Measurements from ENCODE around the gene TRAP1. TPM values are rescaled to one million over a fixed set of nuclear protein-coding genes. Genes with fewer than 3 reads are reported as not detected.

The TRAP1 gene
- total RNA-seq, 2 experiments from 2014 or later, result 68.0 to 75.9 TPM

- CTCF ChIA-PET, result no interaction called here
- H3K4me1 Mint-ChIP-seq (ENCODE audit: low read depth), result peaks cover 40% of the 10 kb centered on the region
- H3K4me3 Mint-ChIP-seq, result peak overlapping the region; percentile 34
Observed at GRCh38 chr16:3637371-3637923, 79.9 kb downstream of the TRAP1 start.

GRCh38 chr16:3625911-3626732, 91.2 kb downstream of the TRAP1 start:
- no peaks in the 10 kb centered on the region for H3K9me3 Mint-ChIP-seq
- ATAC-seq (ENCODE audit: poor library complexity) (peak; percentile 84), DNase-seq (peak in 3 of 14 experiments; percentile 31 to 44 (median 38))
- H3K27ac ChIP-seq (ENCODE audit: low read depth in 1 of 2, low read length in 2 of 2), result peak overlapping the region; percentile 29 to 61
- peaks cover 45% of the 10 kb centered on the region for H3K4me1 Mint-ChIP-seq (ENCODE audit: low read depth)
- peaks cover 4% of the 10 kb centered on the region for H3K36me3 ChIP-seq (ENCODE audit: insufficient read depth, low read length)
- CTCF ChIA-PET, result interaction anchor here (1.0 to 1.5 kb wide), 3 partner anchors 10 to 14 kb away, joined by 3 to 5 read pairs (median 5); partner anchors contain the start of gene SLX4
- intact Hi-C loops (cut with DNase I, micrococcal nuclease), result loop anchor here in 1 of 2 experiments (1.0 kb wide), 1 partner anchor 11 kb away; no protein-coding TSS in a partner anchor
- TF ChIP-seq CTCF (IDR thresholded peaks at IDR 0.05), result no peak
- no peaks in the 10 kb centered on the region for H3K27me3 Mint-ChIP-seq
- POLR2A ChIA-PET, result interaction anchor here (0.7 to 1.6 kb wide), 3 partner anchors 12 to 20 kb away, joined by 3 to 6 read pairs (median 5); partner anchors contain the start of gene SLX4
- peaks cover 23% of the 10 kb centered on the region for H3K4me1 ChIP-seq (ENCODE audit: insufficient read depth, low read length)
- peak overlapping the region; percentile 82 for H3K27ac Mint-ChIP-seq
- H3K36me3 Mint-ChIP-seq (ENCODE audit: low read depth), result no peaks in the 10 kb centered on the region
- H3K27me3 ChIP-seq (ENCODE audit: control insufficient read depth in 1 of 2, insufficient read depth in 2 of 2, low read length in 2 of 2), result no peaks in the 10 kb centered on the region
- no peak overlapping the region for H3K4me3 ChIP-seq (ENCODE audit: low read length)
- H3K9me3 ChIP-seq (ENCODE audit: control insufficient read depth in 1 of 2, insufficient read depth in 1 of 2, low read length in 2 of 2), result no peaks in the 10 kb centered on the region
- peak overlapping the region; percentile 8 for H3K4me3 Mint-ChIP-seq

More at GRCh38 chr16:3637371-3637923, 79.9 kb downstream of the TRAP1 start:
- H3K27me3 Mint-ChIP-seq, result no peaks in the 10 kb centered on the region
- peak in 8 of 14 experiments; percentile 8 to 55 (median 32) for DNase-seq
- Histone ChIP-seq H3K27ac (ENCODE audit: low read depth in 1 of 2, low read length in 2 of 2) (peak overlapping the region; percentile 14 to 36), H3K9me3 (ENCODE audit: control insufficient read depth in 1 of 2, insufficient read depth in 1 of 2, low read length in 2 of 2) (no peaks in the 10 kb centered on the region), H3K4me1 (ENCODE audit: insufficient read depth, low read length) (peaks cover 13% of the 10 kb centered on the region), H3K36me3 (ENCODE audit: insufficient read depth, low read length) (peaks cover 24% of the 10 kb centered on the region), H3K27me3 (ENCODE audit: control insufficient read depth in 1 of 2, insufficient read depth in 2 of 2, low read length in 2 of 2) (no peaks in the 10 kb centered on the region), H3K4me3 (ENCODE audit: low read length) (no peak overlapping the region)
- no peaks in the 10 kb centered on the region for H3K9me3 Mint-ChIP-seq
- H3K36me3 Mint-ChIP-seq (ENCODE audit: low read depth), result no peaks in the 10 kb centered on the region
- POLR2A ChIA-PET, result interaction anchor here (0.7 to 1.5 kb wide), 2 partner anchors 11 to 235 kb away, joined by 3 to 5 read pairs; no protein-coding TSS in a partner anchor
- TF ChIP-seq CTCF (IDR thresholded peaks at IDR 0.05), result no peak
- intact Hi-C loops (cut with DNase I, micrococcal nuclease), result loop anchor here in 1 of 2 experiments (1.0 kb wide), 1 partner anchor 11 kb away; no protein-coding TSS in a partner anchor
- peak overlapping the region; percentile 93 for H3K27ac Mint-ChIP-seq
- peak; percentile 88 for ATAC-seq (ENCODE audit: poor library complexity)

- Mint-ChIP-seq H3K36me3 (ENCODE audit: low read depth) (no peaks in the 10 kb centered on the region), H3K4me3 (no peak overlapping the region), H3K9me3 (no peaks in the 10 kb centered on the region), H3K27me3 (no peaks in the 10 kb centered on the region), H3K4me1 (ENCODE audit: low read depth) (peaks cover 45% of the 10 kb centered on the region), H3K27ac (peak overlapping the region; percentile 82)
- Histone ChIP-seq H3K4me3 (ENCODE audit: low read length) (no peak overlapping the region), H3K4me1 (ENCODE audit: insufficient read depth, low read length) (peaks cover 23% of the 10 kb centered on the region), H3K36me3 (ENCODE audit: insufficient read depth, low read length) (peaks cover 4% of the 10 kb centered on the region), H3K27ac (ENCODE audit: low read depth in 1 of 2, low read length in 2 of 2) (no peak overlapping the region), H3K27me3 (ENCODE audit: control insufficient read depth in 1 of 2, insufficient read depth in 2 of 2, low read length in 2 of 2) (no peaks in the 10 kb centered on the region), H3K9me3 (ENCODE audit: control insufficient read depth in 1 of 2, insufficient read depth in 1 of 2, low read length in 2 of 2) (no peaks in the 10 kb centered on the region)
- no peak for DNase-seq
- intact Hi-C loops (cut with DNase I, micrococcal nuclease), result no loop called here
- POLR2A ChIA-PET, result no interaction called here
- TF ChIP-seq CTCF (IDR thresholded peaks at IDR 0.05), result no peak
- CTCF ChIA-PET, result no interaction called here
- ATAC-seq (ENCODE audit: poor library complexity), result no peak
Observed at GRCh38 chr16:3625331-3625730, 92.0 kb downstream of the TRAP1 start.

Measured in CD4-positive, alpha-beta T cell (primary cell).